SK-N-SH (cell line): ENCODE measurements around the gene NR1H2. TPM values are rescaled to one million over a fixed set of nuclear protein-coding genes. Genes with fewer than 3 reads are reported as not detected.

Experiments used
- CTCF ChIA-PET: fragments of 300-600, 350-600 bp; formaldehyde crosslinking; extraction: SDS; loops from one replicate; lab custom pipeline; 2021; lab: Yijun Ruan, JAX
- POLR2A ChIA-PET: fragments of 350-600 bp; sonication (Branson Sonifier 250); formaldehyde crosslinking; extraction: SDS; loops from one replicate; lab custom pipeline; 2020; ENCODE audit warnings: antibody characterized with exemption, inconsistent platforms; lab: Yijun Ruan, JAX
- DNase-seq: peaks from one replicate; pipeline ENCODE4 v3.0.0; 2012
- H2AFZ ChIP-seq: fragments of 200-600 bp; sonication (generic); 2 replicates; pipeline ENCODE4 v1.8.1; 2016; ENCODE audit warnings: antibody characterized with exemption, mild to moderate bottlenecking, low read depth
- H3F3A ChIP-seq: fragments of 200-600 bp; sonication (generic); replicated peaks from 2 replicates; pipeline ENCODE3; 2016; ENCODE audit warnings: antibody characterized with exemption, mild to moderate bottlenecking; ENCODE audit not compliant: insufficient read depth
- H3K27ac ChIP-seq, 2 experiments: fragments of 200-500 bp in 1 of 2; fragments of 200-600 bp in 1 of 2; sonication (Bioruptor generic) in 1 of 2; sonication (generic), shearing (Covaris generic) in 1 of 2; 2 replicates each; pipeline versions ENCODE4 v1.5.1 to v1.6.1; 2014 to 2016; ENCODE audit warnings: low read depth in 2 of 2, inconsistent platforms in 1 of 2, low read length in 1 of 2, mild to moderate bottlenecking in 1 of 2, mixed read lengths in 1 of 2
- H3K27me3 ChIP-seq: fragments of 200-600 bp; sonication (generic), shearing (Covaris generic); 2 replicates; pipeline ENCODE4 v1.6.1; 2016; ENCODE audit warnings: mixed run types; ENCODE audit not compliant: insufficient read depth
- H3K36me3 ChIP-seq, 2 experiments: fragments of 200-500 bp in 1 of 2; fragments of 200-600 bp in 1 of 2; sonication (Bioruptor generic) in 1 of 2; sonication (generic) in 1 of 2; replicated peaks in 1 of 2; 2 replicates each; pipeline versions ENCODE3 to v1.5.1; 2014 to 2016; ENCODE audit warnings: low read length in 1 of 2, mild to moderate bottlenecking in 1 of 2; ENCODE audit not compliant: insufficient read depth in 2 of 2, control insufficient read depth in 1 of 2
- H3K4me1 ChIP-seq, 2 experiments: fragments of 200-500 bp in 1 of 2; fragments of 200-600 bp in 1 of 2; sonication (Bioruptor generic) in 1 of 2; sonication (generic), shearing (Covaris generic) in 1 of 2; 2 replicates each; pipeline versions ENCODE4 v1.5.1 to v1.6.1; 2014 to 2016; ENCODE audit warnings: low read depth in 1 of 2, low read length in 1 of 2, mixed run types in 1 of 2; ENCODE audit not compliant: insufficient read depth in 2 of 2, control insufficient read depth in 1 of 2
- H3K4me2 ChIP-seq: fragments of 200-600 bp; sonication (generic), shearing (Covaris generic); 2 replicates; pipeline ENCODE4 v1.6.1; 2017; ENCODE audit warnings: mixed run types
- H3K4me3 ChIP-seq, 2 experiments: fragments of 200-500 bp in 1 of 2; fragments of 200-600 bp in 1 of 2; sonication (Bioruptor generic) in 1 of 2; sonication (generic), shearing (Covaris generic) in 1 of 2; 2 replicates each; pipeline versions ENCODE4 v1.5.1 to v1.8.1; 2014 to 2016; ENCODE audit warnings: low read depth in 2 of 2, inconsistent platforms in 1 of 2, low read length in 1 of 2, mild to moderate bottlenecking in 1 of 2, mixed read lengths in 1 of 2, moderate library complexity in 1 of 2
- H3K79me2 ChIP-seq: fragments of 200-600 bp; sonication (generic); 2 replicates; pipeline ENCODE4 v1.8.1; 2017; ENCODE audit warnings: mild to moderate bottlenecking; ENCODE audit not compliant: insufficient read depth
- H3K9ac ChIP-seq: fragments of 200-600 bp; sonication (generic); 2 replicates; pipeline ENCODE4 v1.6.1; 2017; ENCODE audit warnings: mixed run types
- H3K9me2 ChIP-seq: fragments of 200-600 bp; sonication (generic); 2 replicates; pipeline ENCODE4 v1.6.1; 2017; ENCODE audit warnings: mixed run types
- H3K9me3 ChIP-seq: fragments of 200-600 bp; sonication (generic); 2 replicates; pipeline ENCODE4 v1.6.1; 2017; ENCODE audit warnings: mixed run types, mild to moderate bottlenecking, moderate library complexity
- H4K20me1 ChIP-seq: fragments of 200-600 bp; sonication (generic); 2 replicates; pipeline ENCODE4 v1.6.1; 2017; ENCODE audit warnings: mild to moderate bottlenecking, mixed run types; ENCODE audit not compliant: insufficient read depth
- CHD2 ChIP-seq: fragments of 150-350 bp; IDR thresholded peaks from 2 replicates; pipeline ENCODE4 v1.6.1; 2018; ENCODE audit warnings: low read length; ENCODE audit not compliant: partially characterized antibody
- FOXM1 ChIP-seq: IDR thresholded peaks from 2 replicates; pipeline ENCODE4 v1.4.0; 2012; ENCODE audit warnings: low read depth, mild to moderate bottlenecking
- IRF3 ChIP-seq: fragments of 150-350 bp; IDR thresholded peaks from 2 replicates; pipeline ENCODE4 v1.6.1; 2016; ENCODE audit warnings: mild to moderate bottlenecking, low read depth, low read length
- MAX ChIP-seq: IDR thresholded peaks from 2 replicates; pipeline ENCODE4 v1.4.0; 2012; ENCODE audit warnings: low read depth
- MXI1 ChIP-seq: IDR thresholded peaks from 2 replicates; pipeline ENCODE4 v1.6.1; 2012; ENCODE audit warnings: mild to moderate bottlenecking, low read depth, low read length, improper control_type of control experiment
- PBX3 ChIP-seq: IDR thresholded peaks from 2 replicates; pipeline ENCODE4; 2012
- RFX5 ChIP-seq: IDR thresholded peaks from 2 replicates; pipeline ENCODE4 v1.6.1; 2012; ENCODE audit warnings: mild to moderate bottlenecking, improper control_type of control experiment, low read length
- RXRA ChIP-seq: IDR thresholded peaks from 2 replicates; pipeline ENCODE4 v1.4.0; 2012; ENCODE audit warnings: low read depth, mild to moderate bottlenecking, borderline replicate concordance
- USF1 ChIP-seq: IDR thresholded peaks from 2 replicates; pipeline ENCODE4 v1.4.0; 2012; ENCODE audit warnings: low read depth, borderline replicate concordance
- YY1 ChIP-seq: IDR thresholded peaks from 2 replicates; pipeline ENCODE4 v1.4.0; 2012; ENCODE audit warnings: low read depth, mild to moderate bottlenecking
- WGBS: methylation state at CpG from one replicate; pipeline ENCODE4 v1.1.6; 2017; ENCODE audit warnings: low lambda C conversion rate; 5-methylcytosine and 5-hydroxymethylcytosine counted together
- polyA plus RNA-seq, 3 experiments: library from polyadenylated mRNA; depleted of rRNA; stranded (reverse); fragments of >200 nt; gene quantifications; 2 replicates each; pipeline ENCODE4 v1.2.3, GENCODE V29; 2012
- TF ChIP-seq, protein P1 (sequence below): IDR thresholded peaks from 2 replicates; pipeline ENCODE4 v1.6.1; 2012; ENCODE audit warnings: mild to moderate bottlenecking, low read depth, low read length, moderate library complexity

NR1H2 gene
- polyA plus RNA-seq, 1 of the 3 experiments (the other 2 are of a cell fraction), result 108 TPM

- H3K4me3 ChIP-seq, result no peak overlapping the region
- peaks cover 6% of the 10 kb centered on the region for H3K79me2 ChIP-seq
- CTCF ChIA-PET, result interaction anchor here (1.1 to 1.4 kb wide), 2 partner anchors 22 to 82 kb away, joined by 3 read pairs; no protein-coding TSS in a partner anchor
- no peak overlapping the region for H3K4me2 ChIP-seq
- H3K4me1 ChIP-seq, result peaks cover 0 to 6% of the 10 kb centered on the region in 2 experiments; a peak in 2 of 4 replicates
- H3K27me3 ChIP-seq, result no peaks in the 10 kb centered on the region
- peaks cover 17 to 60% of the 10 kb centered on the region in 2 experiments for H3K36me3 ChIP-seq
- DNase-seq, result no peak
- no peaks in the 10 kb centered on the region for H3K9me2 ChIP-seq
- H3F3A ChIP-seq, result peaks cover 29% of the 10 kb centered on the region
- TF ChIP-seq PBX3, result no peak
- no peak for TF ChIP-seq MXI1
- TF ChIP-seq, all 33 proteins: peak for 0
- Histone ChIP-seq H3K9me3 (no peaks in the 10 kb centered on the region), H3K9ac (no peak overlapping the region), H3K27ac (no peak overlapping the region), H2AFZ (no peak overlapping the region), H4K20me1 (peaks cover 17% of the 10 kb centered on the region)
- POLR2A ChIA-PET, result no interaction called here
- WGBS, result 81% methylated on average over 4 of the region's 10 CpGs
Measured at GRCh38 chr19:50378863-50379236, 2.6 kb downstream of the NR1H2 start.

- peaks cover 28% of the 10 kb centered on the region for H3F3A ChIP-seq
- H3K4me2 ChIP-seq, result no peak overlapping the region
- H2AFZ ChIP-seq, result no peak overlapping the region
- H3K27me3 ChIP-seq, result no peaks in the 10 kb centered on the region
- CTCF ChIA-PET, result interaction anchor here (1.1 kb wide), 1 partner anchor 81 kb away, joined by 3 read pairs; no protein-coding TSS in a partner anchor
- no peak overlapping the region for H3K27ac ChIP-seq
- H3K4me3 ChIP-seq, result no peak overlapping the region
- 100% methylated on average over 6 of the region's 11 CpGs for whole genome bisulfite sequencing
- POLR2A ChIA-PET, result no interaction called here
- H3K36me3 ChIP-seq, result peaks cover 17 to 60% of the 10 kb centered on the region in 2 experiments
- peaks cover 0 to 6% of the 10 kb centered on the region in 2 experiments; a peak in 2 of 4 replicates for H3K4me1 ChIP-seq
- TF ChIP-seq RXRA (no peak), MAX (no peak), USF1 (no peak), FOXM1 (no peak), RFX5 (no peak), CHD2 (no peak), IRF3 (no peak), YY1 (no peak)
- TF ChIP-seq, protein P1, sequence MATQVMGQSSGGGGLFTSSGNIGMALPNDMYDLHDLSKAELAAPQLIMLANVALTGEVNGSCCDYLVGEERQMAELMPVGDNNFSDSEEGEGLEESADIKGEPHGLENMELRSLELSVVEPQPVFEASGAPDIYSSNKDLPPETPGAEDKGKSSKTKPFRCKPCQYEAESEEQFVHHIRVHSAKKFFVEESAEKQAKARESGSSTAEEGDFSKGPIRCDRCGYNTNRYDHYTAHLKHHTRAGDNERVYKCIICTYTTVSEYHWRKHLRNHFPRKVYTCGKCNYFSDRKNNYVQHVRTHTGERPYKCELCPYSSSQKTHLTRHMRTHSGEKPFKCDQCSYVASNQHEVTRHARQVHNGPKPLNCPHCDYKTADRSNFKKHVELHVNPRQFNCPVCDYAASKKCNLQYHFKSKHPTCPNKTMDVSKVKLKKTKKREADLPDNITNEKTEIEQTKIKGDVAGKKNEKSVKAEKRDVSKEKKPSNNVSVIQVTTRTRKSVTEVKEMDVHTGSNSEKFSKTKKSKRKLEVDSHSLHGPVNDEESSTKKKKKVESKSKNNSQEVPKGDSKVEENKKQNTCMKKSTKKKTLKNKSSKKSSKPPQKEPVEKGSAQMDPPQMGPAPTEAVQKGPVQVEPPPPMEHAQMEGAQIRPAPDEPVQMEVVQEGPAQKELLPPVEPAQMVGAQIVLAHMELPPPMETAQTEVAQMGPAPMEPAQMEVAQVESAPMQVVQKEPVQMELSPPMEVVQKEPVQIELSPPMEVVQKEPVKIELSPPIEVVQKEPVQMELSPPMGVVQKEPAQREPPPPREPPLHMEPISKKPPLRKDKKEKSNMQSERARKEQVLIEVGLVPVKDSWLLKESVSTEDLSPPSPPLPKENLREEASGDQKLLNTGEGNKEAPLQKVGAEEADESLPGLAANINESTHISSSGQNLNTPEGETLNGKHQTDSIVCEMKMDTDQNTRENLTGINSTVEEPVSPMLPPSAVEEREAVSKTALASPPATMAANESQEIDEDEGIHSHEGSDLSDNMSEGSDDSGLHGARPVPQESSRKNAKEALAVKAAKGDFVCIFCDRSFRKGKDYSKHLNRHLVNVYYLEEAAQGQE, result no peak
- TF ChIP-seq, all 33 proteins: peak for 0
- peaks cover 6% of the 10 kb centered on the region for H3K79me2 ChIP-seq
- H3K9me2 ChIP-seq, result no peaks in the 10 kb centered on the region
- no peak for DNase-seq
- H4K20me1 ChIP-seq, result peaks cover 17% of the 10 kb centered on the region
- H3K9me3 ChIP-seq, result no peaks in the 10 kb centered on the region
- H3K9ac ChIP-seq, result no peak overlapping the region
Measured at GRCh38 chr19:50379602-50380001, 3.3 kb downstream of the NR1H2 start.
